Stimulated activated CD8-positive, alpha-beta memory T cell treated with anti-CD3 and anti-CD28 coated beads, Interleukin-4, amount 100 ng/mL, for 1 hour (primary cell): ENCODE measurements around the gene TIMM22.

ENCODE experiments used
- DNase-seq, 2 donors: peaks; one replicate each; pipeline ENCODE4 v3.0.0-alpha.2; 2020; ENCODE audit warnings: low read depth in 2 of 2, low spot score in 1 of 2

Gene TIMM22

DNA sequence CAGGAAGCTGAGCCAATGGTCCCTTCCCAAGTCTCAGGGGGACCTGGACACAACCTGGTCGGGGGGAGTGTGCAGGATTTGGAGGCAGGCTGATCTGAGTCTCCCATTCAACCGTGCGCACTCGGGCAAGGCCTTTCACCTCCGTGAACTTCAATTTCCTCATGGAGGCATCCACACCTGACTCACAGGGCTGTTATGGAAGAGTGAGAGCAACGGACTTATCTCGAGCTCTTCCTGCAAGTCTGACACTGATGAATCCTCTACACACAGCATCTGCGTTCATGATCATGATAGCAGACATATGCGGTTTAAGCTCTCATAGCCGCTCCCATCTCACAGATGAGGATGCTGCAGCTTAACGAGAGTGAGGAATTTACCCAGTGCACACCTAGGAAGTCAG is 21.6 kb downstream of the TIMM22 start:
- no peak for DNase-seq

DNA sequence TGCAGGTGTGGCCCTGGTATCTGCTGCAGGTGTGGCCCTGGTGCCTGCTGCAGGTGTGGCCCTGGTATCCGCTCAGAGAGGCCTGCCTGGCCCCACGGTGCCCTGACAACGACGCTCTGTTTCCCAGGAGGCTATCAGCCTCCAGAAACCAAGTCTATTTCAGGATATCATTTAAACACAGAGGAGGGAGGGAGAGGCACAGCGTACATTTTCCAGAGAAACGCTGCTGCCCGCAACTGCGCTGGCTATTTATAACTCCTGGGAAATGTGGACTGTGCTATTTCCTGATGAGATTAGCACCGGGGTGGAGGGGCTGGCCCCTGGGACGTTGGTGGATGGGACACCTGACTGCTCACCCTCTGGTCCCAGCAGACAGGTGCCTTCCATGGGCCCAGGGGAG is 22.5 kb downstream of the TIMM22 start:
- no peak for DNase-seq

DNA sequence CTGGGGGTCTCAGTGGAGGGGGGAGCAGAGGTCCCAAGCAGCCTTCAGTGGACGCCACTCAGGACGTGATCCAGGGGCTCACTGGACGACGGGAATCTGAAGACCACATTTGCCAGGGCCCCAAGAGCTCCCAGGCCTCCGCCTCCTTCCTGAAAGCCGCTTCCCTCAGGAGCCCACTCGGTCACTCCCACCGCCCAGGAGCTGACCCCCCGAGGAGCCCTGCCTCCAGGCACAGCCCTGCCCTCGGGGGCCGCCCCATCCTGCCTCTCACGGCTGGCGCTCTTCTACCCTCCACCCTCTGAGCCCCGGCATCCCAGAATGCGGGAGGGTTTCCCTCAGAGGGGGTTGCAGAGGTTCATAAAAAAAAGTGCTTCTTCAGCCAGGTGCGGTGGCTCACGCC is 24.2 kb downstream of the TIMM22 start:
- DNase-seq = no peak

DNA sequence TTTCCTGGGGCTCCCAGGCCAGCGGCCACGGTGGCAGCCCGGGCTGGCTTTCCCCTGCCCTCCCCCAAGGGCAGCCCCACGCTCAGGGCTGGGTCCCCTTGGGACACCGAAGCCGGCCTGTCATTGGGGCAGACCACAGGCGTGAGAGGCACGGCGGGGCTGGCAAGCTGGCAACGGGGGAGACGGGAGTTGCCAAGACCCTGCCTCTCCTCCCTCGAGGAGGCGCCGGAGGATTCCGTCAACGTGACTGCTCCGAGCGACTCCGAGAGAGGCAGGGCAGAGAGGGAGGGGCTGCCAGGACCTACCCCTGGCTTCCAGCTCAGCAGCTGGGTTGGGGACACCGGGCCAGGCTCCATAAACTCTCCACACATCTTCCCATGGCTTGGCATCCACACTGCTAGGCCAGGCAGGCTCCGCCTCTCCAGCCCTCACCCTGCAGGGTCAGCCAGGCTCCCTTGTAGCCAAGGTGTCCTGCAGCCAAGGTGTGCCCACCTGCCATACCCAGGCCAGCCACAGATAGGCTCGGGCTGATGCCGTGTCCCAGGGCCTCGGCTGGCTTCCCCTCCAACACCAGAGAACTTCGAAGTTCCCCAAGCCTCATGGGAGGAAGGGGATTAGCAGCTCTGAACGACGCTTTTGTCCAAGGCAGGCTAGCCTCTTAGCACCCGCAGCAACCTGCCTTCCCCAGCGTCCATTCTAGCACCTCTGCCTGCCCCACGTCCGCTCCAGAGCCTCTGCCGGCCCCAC is 25.5 kb downstream of the TIMM22 start:
- DNase-seq = no peak

DNA sequence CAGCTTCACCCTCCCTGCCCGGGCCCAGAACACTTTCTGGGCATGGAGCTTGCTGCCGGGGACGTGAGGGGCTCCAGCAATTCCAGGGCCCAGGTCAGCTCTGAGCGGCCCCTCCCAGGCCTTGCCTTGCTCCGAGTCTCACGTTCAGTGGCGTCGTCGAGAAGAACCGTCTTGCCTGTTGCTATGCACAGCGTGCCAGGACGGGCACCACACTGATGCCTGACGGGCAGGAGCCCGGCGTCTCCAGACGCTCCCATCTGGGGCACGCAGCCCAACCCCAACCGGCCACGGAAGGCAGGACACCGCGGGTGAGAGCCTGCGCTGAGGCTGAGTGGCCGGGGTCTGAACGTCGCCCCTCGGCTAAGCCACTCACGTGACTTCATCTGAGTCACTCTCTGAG is 27.1 kb downstream of the TIMM22 start:
- DNase-seq = no peak

DNA sequence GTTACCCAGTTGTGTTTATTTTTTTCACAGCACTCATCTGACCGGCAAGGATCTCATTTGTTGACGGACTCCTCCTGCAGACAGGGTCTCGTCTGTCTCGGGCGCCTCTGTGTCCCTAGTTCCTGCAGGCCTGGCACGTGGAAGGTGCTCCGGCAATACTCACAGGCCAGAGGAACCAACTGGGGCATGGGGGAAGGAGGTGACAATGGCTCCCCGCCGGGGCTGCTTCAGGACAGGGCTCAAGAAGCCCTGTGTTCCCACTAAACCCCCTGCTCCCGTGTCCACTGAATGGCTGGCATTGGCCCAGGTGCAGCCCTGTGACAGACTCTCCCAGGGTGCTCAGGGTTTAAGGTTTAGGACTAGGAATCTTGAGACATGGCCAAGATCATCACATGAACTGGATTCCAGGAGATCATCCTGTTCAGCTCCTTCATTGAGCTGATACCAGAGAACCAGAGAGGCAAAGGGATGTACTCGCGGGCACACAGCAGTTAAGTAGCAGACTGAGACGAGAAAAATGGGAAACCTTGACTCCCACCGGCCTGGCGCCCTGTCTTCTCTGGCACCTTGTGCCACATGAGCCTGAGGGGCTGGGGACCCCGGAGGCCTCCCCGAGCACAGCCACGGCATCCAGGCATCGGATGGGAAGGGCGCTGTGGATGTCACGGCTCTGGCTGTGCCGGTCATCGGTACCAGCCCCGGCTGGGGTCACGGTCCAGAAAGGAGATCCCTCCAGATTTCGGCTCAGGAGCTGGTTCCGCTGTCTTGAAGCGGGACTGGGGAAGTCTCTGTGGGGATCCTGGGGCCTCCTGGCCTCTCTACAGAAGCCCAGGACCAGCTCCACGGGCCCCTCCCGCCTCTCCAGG is 29.0 kb downstream of the TIMM22 start:
- DNase-seq = no peak

DNA sequence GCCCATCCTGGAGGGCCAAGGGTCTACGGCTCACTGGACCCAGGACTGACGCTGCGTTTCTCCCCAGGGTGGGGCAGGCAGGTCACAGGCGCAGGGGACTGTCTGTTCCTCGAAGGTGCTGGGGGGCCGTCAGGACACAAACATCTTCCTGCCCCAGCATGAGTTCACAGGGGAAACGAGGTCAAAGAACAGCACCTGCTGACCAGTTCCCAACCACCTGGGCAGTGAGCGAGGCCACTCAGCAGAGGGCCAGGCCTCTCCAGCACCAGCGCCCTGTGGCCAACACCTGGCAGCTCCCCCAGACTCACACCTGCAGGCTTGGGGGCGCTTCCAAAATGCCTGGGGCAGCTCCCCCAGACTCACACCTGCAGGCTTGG is 29.7 kb downstream of the TIMM22 start:
- DNase-seq = no peak

DNA sequence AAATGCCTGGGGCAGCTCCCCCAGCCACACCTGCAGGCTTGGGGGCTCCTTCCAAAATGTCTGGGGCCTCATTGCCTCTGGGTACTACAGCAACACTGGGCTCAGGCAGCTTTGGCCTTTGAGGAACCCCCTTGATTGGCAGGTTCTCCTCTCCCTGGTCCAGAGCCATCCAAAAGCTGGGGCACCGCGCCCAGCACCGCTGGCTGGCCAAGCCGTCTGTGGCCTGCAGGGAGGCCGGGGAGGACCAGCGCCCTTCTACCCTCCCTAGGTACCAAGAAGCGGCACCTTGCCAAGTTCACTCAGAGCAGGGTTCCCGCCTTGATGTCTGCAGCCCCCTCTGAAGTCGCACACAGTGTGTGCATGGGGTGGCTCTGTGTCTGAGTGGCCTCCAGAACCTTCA is 30.1 kb downstream of the TIMM22 start:
- DNase-seq = no peak

DNA sequence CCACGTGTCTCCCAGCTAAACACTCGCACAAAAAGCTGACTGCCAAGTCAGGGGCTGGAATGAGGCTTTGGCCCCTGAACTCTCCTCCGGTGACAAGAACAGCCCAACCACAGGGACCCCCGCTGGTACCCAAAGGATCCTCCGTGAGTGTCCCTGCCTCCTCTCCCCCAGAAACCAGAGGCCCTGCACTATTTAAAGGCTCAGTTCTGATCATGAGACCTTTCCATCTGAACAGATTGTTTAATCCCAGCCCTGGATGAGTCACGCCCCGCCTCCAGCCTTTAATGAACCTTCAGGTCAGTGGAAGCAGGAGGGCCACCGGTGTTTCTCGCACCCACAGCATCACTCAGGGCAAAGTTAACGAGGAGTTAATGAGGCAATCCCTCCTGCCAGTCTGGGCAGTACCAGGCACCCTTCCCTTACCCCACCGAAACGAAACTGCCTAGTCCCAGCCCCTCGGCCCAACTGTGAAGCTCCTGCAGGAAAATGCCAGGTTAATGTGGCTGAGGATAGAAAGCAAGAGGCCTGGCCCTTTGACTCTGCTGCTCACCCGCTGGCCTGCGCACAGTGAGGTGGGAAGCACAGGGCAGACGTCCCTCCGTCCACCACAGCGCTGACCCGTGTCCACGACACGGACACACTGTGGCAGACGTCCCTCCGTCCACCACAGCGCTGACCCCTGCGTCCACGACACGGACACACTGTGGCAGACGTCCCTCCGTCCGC is 32.4 kb downstream of the TIMM22 start:
- no peak for DNase-seq

DNA sequence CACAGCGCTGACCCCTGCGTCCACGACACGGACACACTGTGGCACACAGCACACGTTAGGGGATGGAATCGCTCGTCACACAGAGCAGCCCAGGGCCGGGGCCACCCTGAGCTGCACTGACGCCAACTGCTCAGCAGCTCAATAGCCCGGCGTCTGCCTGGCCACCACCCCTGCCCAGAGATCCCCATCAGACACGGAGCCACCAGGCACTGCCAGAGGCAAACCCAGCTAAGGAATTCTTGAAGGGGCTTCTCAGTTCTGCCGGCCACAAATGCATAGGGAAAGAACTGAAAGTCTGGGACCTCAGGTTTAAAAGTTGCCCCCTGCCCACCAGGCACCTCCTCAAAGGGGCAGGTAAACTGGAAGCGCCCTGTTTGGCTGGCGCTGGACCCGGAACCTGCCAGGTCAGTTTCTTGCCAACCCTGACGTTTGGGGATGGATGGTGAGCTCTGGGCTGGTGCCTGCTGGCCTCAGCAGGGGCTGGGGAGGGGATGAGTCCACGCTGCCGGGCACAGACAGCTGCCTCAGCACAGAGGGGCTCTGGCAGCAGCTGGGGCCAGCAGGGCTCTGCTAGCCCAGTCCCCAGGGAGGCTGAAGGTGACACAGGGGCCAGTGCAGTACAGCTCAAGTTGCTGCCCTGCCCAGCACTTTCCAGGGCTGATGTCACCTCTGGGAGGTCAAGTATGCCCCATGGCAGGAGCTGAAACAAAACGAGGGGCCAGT is 33.2 kb downstream of the TIMM22 start:
- no peak for DNase-seq

DNA sequence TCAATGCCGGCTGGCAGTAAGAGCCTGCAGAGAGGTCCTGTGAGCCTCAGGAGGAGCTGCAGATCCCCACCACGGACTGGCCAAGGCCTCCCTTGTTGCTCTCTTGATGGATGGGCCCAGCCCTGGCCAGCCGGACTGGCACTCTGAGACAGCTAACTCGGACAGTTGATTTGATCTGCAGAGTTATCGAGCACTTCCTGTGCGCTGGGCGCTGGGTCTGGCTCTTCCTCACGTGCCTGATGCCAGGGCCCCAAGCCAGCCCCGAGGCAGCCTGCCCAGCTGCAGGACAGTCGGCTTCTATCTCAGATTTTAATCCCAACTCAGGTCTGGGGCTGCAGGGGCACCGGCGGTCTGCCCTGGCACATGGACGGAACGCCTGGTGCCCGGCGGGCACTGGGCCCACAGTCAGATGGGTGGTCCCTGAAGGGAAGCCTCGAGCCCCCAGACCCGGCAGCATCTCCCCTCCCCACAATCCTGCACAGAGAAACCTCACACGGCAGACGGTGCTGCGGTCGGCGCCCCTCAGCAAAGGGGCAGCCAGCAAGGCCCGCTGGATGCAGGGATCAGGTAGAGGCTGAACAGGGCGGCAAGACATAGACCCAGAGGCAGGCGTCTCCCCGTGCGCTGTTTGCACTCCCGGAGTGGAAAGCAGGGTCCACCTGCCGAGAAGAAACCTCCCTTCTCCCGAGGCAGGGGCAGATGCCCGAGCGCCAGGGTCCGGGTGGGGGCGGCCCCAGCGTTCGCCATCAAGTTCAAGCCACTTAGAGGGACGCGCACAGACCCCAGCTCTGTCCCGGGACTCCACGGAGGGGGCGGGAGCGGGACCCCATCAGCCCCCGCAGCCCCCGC is 34.0 kb downstream of the TIMM22 start:
- no peak for DNase-seq

DNA sequence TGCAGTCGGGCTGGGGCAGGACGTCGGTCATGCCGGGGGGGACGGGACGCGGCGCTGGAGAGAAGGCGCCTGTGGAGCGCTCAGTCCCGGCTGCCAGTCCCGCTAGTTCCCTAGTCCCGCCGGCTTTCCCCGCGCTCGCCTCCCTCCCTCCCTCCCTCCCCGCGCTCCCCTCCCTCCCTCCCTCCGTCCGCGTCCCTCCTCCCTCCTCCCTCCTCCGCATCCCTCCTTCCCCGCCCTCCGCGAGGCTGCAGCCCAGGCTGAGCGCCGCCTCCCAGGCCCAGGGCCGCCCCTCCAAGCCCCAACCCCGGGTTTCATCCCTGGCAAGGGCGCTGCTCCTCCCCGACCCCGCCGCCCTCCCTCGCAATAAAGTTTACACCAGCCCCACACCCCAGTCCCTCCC is 34.8 kb downstream of the TIMM22 start:
- DNase-seq = no peak

DNA sequence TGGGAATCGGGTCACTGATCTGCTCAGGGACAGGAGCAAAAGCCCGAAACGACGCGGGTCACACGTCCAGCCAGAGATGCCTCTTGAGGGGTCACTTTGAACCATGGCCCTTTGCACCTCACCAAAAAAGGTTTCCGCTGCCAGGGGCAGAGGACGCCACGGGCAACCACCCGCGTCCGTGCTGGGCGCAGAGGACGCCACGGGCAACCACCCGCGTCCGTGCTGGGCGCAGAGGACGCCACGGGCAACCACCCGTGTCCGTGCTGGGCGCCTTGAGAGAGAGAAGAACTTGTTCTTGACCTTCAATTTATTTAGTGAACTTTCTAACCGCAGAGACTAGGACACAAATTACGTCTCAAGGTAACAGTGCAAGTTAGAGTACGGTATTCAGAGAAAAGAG is 35.5 kb downstream of the TIMM22 start:
- no peak for DNase-seq

DNA sequence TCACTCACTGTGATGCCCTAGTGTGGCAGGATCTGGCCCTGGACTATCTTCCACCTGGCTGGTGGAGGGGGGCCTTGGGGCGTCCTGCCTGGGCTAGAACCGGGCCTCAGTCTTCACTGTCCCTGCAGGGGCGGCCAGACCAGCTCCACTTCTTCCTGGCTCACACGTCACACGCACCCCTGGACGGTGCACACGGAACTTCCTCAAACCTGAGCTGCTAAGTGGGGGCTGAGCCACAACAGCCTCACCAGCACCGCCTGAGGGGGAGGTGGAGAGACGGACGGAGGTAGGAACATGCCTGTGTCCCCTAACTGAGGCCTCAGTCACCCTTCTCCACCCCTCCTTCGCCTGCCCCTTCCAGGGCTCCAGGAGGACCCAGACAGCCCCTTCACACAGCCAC is 36.6 kb downstream of the TIMM22 start:
- DNase-seq = no peak

DNA sequence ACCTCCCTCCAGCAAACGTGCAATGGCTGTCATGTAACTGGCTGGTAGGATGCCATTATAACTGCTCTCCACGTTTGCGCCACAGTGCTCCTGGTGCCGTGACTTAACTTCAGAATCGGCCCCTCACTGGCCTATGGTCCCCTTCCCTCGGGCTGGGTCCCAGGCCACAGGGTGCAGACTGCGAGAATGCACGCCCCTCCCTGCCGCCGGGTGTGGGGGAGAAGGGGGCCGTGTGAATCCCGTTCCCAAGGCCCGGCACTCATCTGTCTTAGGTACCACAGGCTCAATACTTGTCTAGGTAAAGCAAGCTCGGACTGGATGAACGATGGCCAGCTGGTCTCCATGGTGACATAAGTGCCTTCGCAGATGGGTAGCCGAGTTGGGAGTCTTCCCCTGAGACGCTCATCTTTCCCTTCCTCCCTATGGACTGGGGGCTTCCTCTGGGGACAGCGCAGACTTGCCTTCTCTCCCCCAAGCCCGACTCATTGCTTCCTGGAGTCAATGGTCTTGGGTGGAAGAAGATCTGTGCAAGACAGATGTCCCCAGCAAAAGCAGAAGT is 37.8 kb downstream of the TIMM22 start:
- no peak for DNase-seq

DNA sequence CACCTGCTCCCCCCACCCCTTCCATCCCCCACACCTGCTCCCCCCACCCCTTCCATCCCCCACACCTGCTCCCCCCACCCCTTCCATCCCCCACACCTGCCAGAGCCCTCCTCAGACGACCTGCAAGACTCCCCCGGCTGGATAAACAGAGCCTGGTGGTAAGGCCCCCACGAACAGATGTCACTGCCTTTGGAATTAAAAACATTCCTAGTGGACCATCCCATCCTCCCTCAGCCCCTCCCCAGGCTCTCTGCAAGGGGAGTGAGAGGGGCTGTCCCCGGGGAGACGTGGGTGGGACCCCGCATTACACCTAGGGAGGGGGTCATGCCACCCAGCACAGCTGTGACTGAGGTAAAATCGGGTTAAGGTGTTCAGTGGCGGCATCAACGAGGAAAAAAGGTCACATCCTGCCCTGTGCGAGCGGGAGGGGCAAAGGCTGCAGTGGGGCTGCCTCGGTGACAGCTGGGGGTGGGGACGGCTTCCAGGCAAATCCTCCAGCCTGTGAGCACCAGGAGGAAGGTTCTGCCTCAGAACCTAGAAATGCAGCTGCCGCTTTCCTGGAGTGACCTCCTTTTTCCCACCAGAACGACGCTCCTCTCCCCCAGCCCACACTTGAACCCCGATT is 38.7 kb downstream of the TIMM22 start:
- no peak for DNase-seq

DNA sequence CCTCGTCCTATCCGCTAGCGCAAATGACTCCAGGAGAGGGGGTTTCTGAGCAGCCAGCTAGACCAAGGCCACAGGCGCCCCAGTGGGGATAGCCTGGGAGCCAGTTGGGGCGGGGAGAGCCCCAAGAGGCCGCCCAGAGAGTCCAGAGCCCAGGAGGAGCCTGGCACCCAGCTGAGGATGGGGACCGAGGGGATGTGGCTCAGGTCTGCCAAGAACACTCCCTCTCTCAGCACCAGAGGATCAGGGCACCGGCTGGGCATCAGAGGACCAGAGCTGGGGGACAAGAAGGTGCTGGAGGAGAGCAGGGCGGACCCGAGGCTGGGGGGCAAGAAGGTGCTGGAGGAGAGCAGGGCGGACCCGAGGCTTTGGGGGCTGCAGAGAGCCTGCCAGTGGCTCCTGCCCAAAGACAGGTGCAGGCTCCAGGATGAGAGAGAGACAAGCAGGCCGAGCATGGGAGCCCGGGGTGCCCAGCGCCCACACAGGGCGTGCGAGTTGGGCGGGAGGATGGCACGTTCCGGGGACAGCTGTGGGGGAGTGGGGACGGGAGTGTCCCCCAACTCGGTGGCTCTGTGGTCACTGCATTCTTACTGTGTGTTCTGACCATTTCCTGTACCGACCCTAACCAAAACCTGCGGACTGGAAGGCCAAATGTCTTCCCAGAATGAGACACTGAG is 39.4 kb downstream of the TIMM22 start:
- no peak for DNase-seq

DNA sequence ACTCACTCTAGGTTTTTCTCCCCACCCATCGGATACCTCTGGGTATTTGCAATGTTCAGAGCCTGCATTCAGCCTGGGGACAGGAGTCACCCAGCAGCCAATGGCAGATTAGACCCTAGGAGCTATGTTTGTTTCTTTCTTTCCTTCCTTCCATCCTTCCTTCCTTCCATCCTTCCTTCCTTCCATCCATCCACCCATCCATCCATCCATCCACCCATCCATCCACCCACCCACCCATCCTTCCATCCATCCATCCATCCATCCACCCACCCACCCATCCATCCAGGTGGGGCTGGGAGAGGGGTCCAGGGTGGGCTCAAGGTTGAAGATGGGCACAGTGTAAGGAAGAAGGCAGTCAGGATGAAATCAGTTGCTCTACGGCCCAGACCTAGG is 39.9 kb downstream of the TIMM22 start:
- no peak for DNase-seq

DNA sequence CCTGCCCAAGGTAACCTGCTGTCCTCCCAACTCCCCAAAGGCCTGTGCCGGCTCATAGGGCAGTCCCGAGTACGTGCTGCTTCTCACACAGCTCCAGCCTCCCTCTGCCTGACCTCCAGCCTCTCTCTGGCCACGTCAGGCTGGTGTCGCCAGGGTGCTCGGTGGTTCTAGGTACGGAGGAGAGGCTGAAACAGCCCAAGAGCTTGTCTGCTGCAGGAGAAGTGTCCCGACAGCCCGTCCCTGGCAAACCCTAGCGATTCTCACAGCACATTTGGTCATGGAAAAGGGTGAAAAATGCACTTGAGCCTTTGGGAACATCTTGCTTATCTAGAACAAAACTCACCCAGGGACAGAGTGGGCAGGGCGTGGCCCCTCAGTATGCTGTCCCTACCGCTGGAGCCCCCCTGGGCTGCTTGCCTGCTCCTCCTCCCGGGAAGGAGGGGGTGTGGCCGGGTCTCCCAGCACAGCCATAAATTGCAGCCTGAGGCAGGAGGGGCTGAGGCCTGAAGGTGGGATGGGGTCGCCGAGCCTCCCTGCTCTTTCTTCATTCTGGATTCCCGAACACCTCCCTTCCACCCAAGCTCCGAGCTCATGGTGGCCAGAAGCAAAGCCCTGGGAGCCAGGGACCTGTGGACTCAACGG is 40.4 kb downstream of the TIMM22 start:
- DNase-seq = no peak
